SHP77 treated with DMSO at 0.1 percent for 48 hours (cell line): ENCODE measurements around the gene HMG20B.

Experiments
- DNase-seq: peaks from one replicate; lab custom pipeline; 2025; lab: John Stamatoyannopoulos, UW

HMG20B gene

GRCh38 chr19:3620817-3621547 lies 48.2 kb downstream of the HMG20B start:
- DNase-seq, result no peak

- no peak for DNase-seq
Measured at GRCh38 chr19:3621689-3622088, 48.9 kb downstream of the HMG20B start.

GRCh38 chr19:3622224-3622623 lies 49.5 kb downstream of the HMG20B start:
- no peak for DNase-seq

GRCh38 chr19:3623716-3624115 lies 51.0 kb downstream of the HMG20B start:
- DNase-seq, result no peak

- no peak for DNase-seq
Measured at GRCh38 chr19:3625996-3626472, 53.3 kb downstream of the HMG20B start.

- DNase-seq, result peak; percentile 90
Measured at GRCh38 chr19:3626473-3627350, 54.0 kb downstream of the HMG20B start, which contains the start of gene CACTIN. Gene CACTIN (minus strand): TSS chr19:3626790. CDS start chr19:3626762, 28 bp downstream.

- no peak for DNase-seq
Measured at GRCh38 chr19:3627351-3627723, 54.6 kb downstream of the HMG20B start.
